ENCODE data around the gene TANC1.

The TANC1 gene

DNA sequence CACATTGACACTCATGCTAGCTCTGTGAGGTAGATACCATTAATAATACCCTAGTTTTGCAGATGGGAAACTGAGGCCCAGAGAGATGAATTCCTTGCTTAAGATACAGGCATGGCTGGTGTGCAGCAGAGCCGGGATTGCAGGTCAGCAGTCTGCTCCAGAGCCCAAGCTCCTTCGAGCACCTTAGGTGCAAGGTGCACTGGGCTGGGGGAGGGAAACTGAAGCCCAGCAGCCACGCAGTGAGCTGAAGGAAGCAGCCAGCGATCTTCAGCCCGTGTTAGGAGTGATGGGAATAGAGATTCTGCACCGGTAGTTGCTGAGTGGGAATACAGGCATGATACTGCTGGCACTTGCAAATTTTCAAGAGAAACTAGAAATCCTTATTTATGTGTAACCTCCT lies 50.6 kb downstream of the TANC1 start:
- peaks cover 3% of the 10 kb centered on the region; the same call in 1 of the 2 replicates for H3K36me3 ChIP-seq (ENCODE audit: insufficient read depth, low read length)
- TF ChIP-seq EZH2 (IDR thresholded peaks at IDR 0.05; ENCODE audit: borderline replicate concordance, low read depth, low read length, severe bottlenecking), result no peak
- TF ChIP-seq, protein P1, sequence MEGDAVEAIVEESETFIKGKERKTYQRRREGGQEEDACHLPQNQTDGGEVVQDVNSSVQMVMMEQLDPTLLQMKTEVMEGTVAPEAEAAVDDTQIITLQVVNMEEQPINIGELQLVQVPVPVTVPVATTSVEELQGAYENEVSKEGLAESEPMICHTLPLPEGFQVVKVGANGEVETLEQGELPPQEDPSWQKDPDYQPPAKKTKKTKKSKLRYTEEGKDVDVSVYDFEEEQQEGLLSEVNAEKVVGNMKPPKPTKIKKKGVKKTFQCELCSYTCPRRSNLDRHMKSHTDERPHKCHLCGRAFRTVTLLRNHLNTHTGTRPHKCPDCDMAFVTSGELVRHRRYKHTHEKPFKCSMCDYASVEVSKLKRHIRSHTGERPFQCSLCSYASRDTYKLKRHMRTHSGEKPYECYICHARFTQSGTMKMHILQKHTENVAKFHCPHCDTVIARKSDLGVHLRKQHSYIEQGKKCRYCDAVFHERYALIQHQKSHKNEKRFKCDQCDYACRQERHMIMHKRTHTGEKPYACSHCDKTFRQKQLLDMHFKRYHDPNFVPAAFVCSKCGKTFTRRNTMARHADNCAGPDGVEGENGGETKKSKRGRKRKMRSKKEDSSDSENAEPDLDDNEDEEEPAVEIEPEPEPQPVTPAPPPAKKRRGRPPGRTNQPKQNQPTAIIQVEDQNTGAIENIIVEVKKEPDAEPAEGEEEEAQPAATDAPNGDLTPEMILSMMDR (IDR thresholded peaks at IDR 0.05; ENCODE audit: borderline replicate concordance, extremely low read depth, low read length, poor library complexity, severe bottlenecking), result no peak
- H3K9me3 ChIP-seq (ENCODE audit: insufficient read depth, low read length, severe bottlenecking), result peaks cover 18% of the 10 kb centered on the region
- no peak overlapping the region for H2AFZ ChIP-seq (ENCODE audit: low read depth, low read length)
- H3K27ac ChIP-seq (ENCODE audit: low read length), result no peak overlapping the region
- DNase-seq (no peak), ATAC-seq (ENCODE audit: insufficient read depth, low read depth) (no peak)
- H3K9ac ChIP-seq (ENCODE audit: low read depth, low read length), result no peak overlapping the region
- H3K4me1 ChIP-seq (ENCODE audit: insufficient read depth, low read length), result no peaks in the 10 kb centered on the region
- H3K4me2 ChIP-seq (ENCODE audit: insufficient read depth, low read length), result no peak overlapping the region
- no peaks in the 10 kb centered on the region for H4K20me1 ChIP-seq (ENCODE audit: insufficient read depth, low read length)
- no peak overlapping the region for H3K4me3 ChIP-seq (ENCODE audit: low read depth in 1 of 2, low read length in 2 of 2)
- H3K27me3 ChIP-seq (ENCODE audit: insufficient read depth, low read length, poor library complexity), result no peaks in the 10 kb centered on the region
- no peaks in the 10 kb centered on the region for H3K79me2 ChIP-seq (ENCODE audit: insufficient read depth, low read length)

DNA sequence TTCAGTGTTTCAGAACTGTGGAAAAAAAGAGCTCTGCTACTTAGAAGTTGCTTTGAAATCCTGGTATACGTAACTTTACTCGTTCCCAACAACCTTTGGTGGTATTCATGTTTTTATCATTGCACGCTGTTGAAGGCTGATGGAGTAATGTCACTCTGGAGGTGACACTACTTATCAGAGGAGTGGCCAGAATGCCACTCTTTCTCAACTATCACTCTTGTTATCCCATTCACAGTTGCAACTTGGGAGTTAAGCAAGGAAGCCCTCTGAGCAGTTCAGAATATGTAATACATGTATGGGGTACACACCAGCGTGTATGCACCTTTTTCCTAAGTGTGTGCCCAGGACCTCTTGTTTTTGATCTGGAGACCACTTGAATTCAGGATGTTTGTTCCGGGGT lies 53.6 kb downstream of the TANC1 start:
- no peaks in the 10 kb centered on the region for H3K27me3 ChIP-seq (ENCODE audit: insufficient read depth, low read length, poor library complexity)
- H3K4me2 ChIP-seq (ENCODE audit: insufficient read depth, low read length), result no peak overlapping the region
- no peak overlapping the region for H3K27ac ChIP-seq (ENCODE audit: low read length)
- no peak for ATAC-seq (ENCODE audit: insufficient read depth, low read depth)
- H3K9ac ChIP-seq (ENCODE audit: low read depth, low read length), result no peak overlapping the region
- no peaks in the 10 kb centered on the region for H3K79me2 ChIP-seq (ENCODE audit: insufficient read depth, low read length)
- H4K20me1 ChIP-seq (ENCODE audit: insufficient read depth, low read length), result no peaks in the 10 kb centered on the region
- H3K9me3 ChIP-seq (ENCODE audit: insufficient read depth, low read length, severe bottlenecking), result no peaks in the 10 kb centered on the region
- TF ChIP-seq, protein P1 (IDR thresholded peaks at IDR 0.05; ENCODE audit: borderline replicate concordance, extremely low read depth, low read length, poor library complexity, severe bottlenecking), result no peak
- TF ChIP-seq EZH2 (IDR thresholded peaks at IDR 0.05; ENCODE audit: borderline replicate concordance, low read depth, low read length, severe bottlenecking), result no peak
- DNase-seq, result no peak
- no peaks in the 10 kb centered on the region for H3K36me3 ChIP-seq (ENCODE audit: insufficient read depth, low read length)
- H3K4me3 ChIP-seq (ENCODE audit: low read depth in 1 of 2, low read length in 2 of 2), result no peak overlapping the region
- H2AFZ ChIP-seq (ENCODE audit: low read depth, low read length), result no peak overlapping the region
- no peaks in the 10 kb centered on the region for H3K4me1 ChIP-seq (ENCODE audit: insufficient read depth, low read length)

- no peaks in the 10 kb centered on the region for H3K4me1 ChIP-seq (ENCODE audit: insufficient read depth, low read length)
- no peak overlapping the region for H3K9ac ChIP-seq (ENCODE audit: low read depth, low read length)
- no peaks in the 10 kb centered on the region for H3K36me3 ChIP-seq (ENCODE audit: insufficient read depth, low read length)
- no peaks in the 10 kb centered on the region; the same call in 1 of the 2 replicates for H3K79me2 ChIP-seq (ENCODE audit: insufficient read depth, low read length)
- H3K9me3 ChIP-seq (ENCODE audit: insufficient read depth, low read length, severe bottlenecking), result no peaks in the 10 kb centered on the region
- no peak overlapping the region for H3K4me2 ChIP-seq (ENCODE audit: insufficient read depth, low read length)
- no peaks in the 10 kb centered on the region for H3K27me3 ChIP-seq (ENCODE audit: insufficient read depth, low read length, poor library complexity)
- no peak for ATAC-seq (ENCODE audit: insufficient read depth, low read depth)
- TF ChIP-seq, protein P1 (IDR thresholded peaks at IDR 0.05; ENCODE audit: borderline replicate concordance, extremely low read depth, low read length, poor library complexity, severe bottlenecking), result no peak
- no peak for TF ChIP-seq EZH2 (IDR thresholded peaks at IDR 0.05; ENCODE audit: borderline replicate concordance, low read depth, low read length, severe bottlenecking)
- no peak overlapping the region for H3K27ac ChIP-seq (ENCODE audit: low read length)
- H4K20me1 ChIP-seq (ENCODE audit: insufficient read depth, low read length), result peaks cover 6% of the 10 kb centered on the region
- H2AFZ ChIP-seq (ENCODE audit: low read depth, low read length), result no peak overlapping the region
- DNase-seq, result no peak
- no peak overlapping the region for H3K4me3 ChIP-seq (ENCODE audit: low read depth in 1 of 2, low read length in 2 of 2)
These were observed 57.7 kb downstream of the TANC1 start for GRCh38 chr2:159026170-159026569.

- Histone ChIP-seq H4K20me1 (ENCODE audit: insufficient read depth, low read length) (peaks cover 6% of the 10 kb centered on the region), H3K9ac (ENCODE audit: low read depth, low read length) (no peak overlapping the region), H2AFZ (ENCODE audit: low read depth, low read length) (no peak overlapping the region), H3K4me3 (ENCODE audit: low read depth in 1 of 2, low read length in 2 of 2) (no peak overlapping the region), H3K27ac (ENCODE audit: low read length) (no peak overlapping the region), H3K36me3 (ENCODE audit: insufficient read depth, low read length) (no peaks in the 10 kb centered on the region), H3K4me1 (ENCODE audit: insufficient read depth, low read length) (no peaks in the 10 kb centered on the region), H3K9me3 (ENCODE audit: insufficient read depth, low read length, severe bottlenecking) (no peaks in the 10 kb centered on the region), H3K27me3 (ENCODE audit: insufficient read depth, low read length, poor library complexity) (no peaks in the 10 kb centered on the region), H3K4me2 (ENCODE audit: insufficient read depth, low read length) (no peak overlapping the region), H3K79me2 (ENCODE audit: insufficient read depth, low read length) (no peaks in the 10 kb centered on the region; the same call in 1 of the 2 replicates)
- no peak for DNase-seq
- ATAC-seq (ENCODE audit: insufficient read depth, low read depth), result no peak
- TF ChIP-seq EZH2 (IDR thresholded peaks at IDR 0.05; ENCODE audit: borderline replicate concordance, low read depth, low read length, severe bottlenecking), result no peak
- TF ChIP-seq, protein P1 (IDR thresholded peaks at IDR 0.05; ENCODE audit: borderline replicate concordance, extremely low read depth, low read length, poor library complexity, severe bottlenecking), result no peak
These were observed 60.3 kb downstream of the TANC1 start for GRCh38 chr2:159028776-159029175.

Measured in DND-41 (cell line).